IMR-90 (cell line): ENCODE results near the gene SERPINA1. TPM values are rescaled to one million over a fixed set of nuclear protein-coding genes. Genes with fewer than 3 reads are reported as not detected.

ENCODE experiments used
- ATAC-seq: fragments of 200-7000 bp; cut with Tn5 transposase; 2 replicates; pipeline ENCODE4 v1.9.1; 2020; ENCODE audit warnings: low read depth, mild to moderate bottlenecking, moderate library complexity
- BruUV-seq: library from RNA; stranded (reverse); fragments of 400-500 nt; replicated peaks from 2 replicates; lab custom pipeline; 2021; lab: Mats Ljungman, UMichigan
- CTCF ChIA-PET: fragments of 300-600 bp; formaldehyde crosslinking; extraction: SDS; loops from one replicate; lab custom pipeline; 2021; ENCODE audit warnings: antibody characterized with exemption; lab: Yijun Ruan, JAX
- POLR2A ChIA-PET: fragments of 300-600 bp; sonication (Branson Sonifier 250); formaldehyde crosslinking; loops from one replicate; lab custom pipeline; 2022; ENCODE audit warnings: antibody characterized with exemption; ENCODE audit not compliant: unreplicated experiment; lab: Charles Lee
- DNase-seq: peaks from one replicate; pipeline ENCODE4 v3.0.0; 2013
- H2AFZ ChIP-seq: replicated peaks from 2 replicates; pipeline ENCODE3; 2013; ENCODE audit warnings: low read length, mild to moderate bottlenecking; ENCODE audit not compliant: poor library complexity
- H2AK5ac ChIP-seq: 2 replicates; pipeline ENCODE4 v1.6.1; 2013; ENCODE audit warnings: low read depth, low read length, inconsistent platforms
- H2AK9ac ChIP-seq: replicated peaks from 2 replicates; pipeline ENCODE3; 2013; ENCODE audit warnings: mild to moderate bottlenecking, low read depth, low read length, moderate library complexity; ENCODE audit not compliant: poor library complexity
- H2BK120ac ChIP-seq: 2 replicates; pipeline ENCODE4 v1.6.1; 2013; ENCODE audit warnings: low read depth, low read length, inconsistent platforms
- H2BK15ac ChIP-seq: 3 replicates; pipeline ENCODE4 v1.6.1; 2013; ENCODE audit warnings: low read depth, low read length, inconsistent platforms
- H2BK20ac ChIP-seq: 2 replicates; pipeline ENCODE4 v1.6.1; 2013; ENCODE audit warnings: low read depth, mild to moderate bottlenecking, inconsistent platforms, low read length, moderate library complexity
- H2BK5ac ChIP-seq: 2 replicates; pipeline ENCODE4 v1.6.1; 2013; ENCODE audit warnings: mild to moderate bottlenecking, low read depth, low read length, inconsistent platforms; ENCODE audit not compliant: poor library complexity, severe bottlenecking
- H3K14ac ChIP-seq: replicated peaks from 2 replicates; pipeline ENCODE4 v1.6.1; 2013; ENCODE audit warnings: low read depth, low read length, inconsistent platforms
- H3K18ac ChIP-seq: 2 replicates; pipeline ENCODE4 v1.6.1; 2013; ENCODE audit warnings: low read depth, low read length, control low read depth
- H3K23ac ChIP-seq: 2 replicates; pipeline ENCODE4 v1.6.1; 2013; ENCODE audit warnings: low read depth, low read length, inconsistent platforms
- H3K27ac ChIP-seq: 2 replicates; pipeline ENCODE4 v1.5.1; 2013; ENCODE audit warnings: mild to moderate bottlenecking, control low read depth, low read length; ENCODE audit not compliant: insufficient read depth
- H3K27me3 ChIP-seq: 2 replicates; pipeline ENCODE4 v1.6.1; 2013; ENCODE audit warnings: low read length; ENCODE audit not compliant: control insufficient read depth, insufficient read depth
- H3K36me3 ChIP-seq: 2 replicates; pipeline ENCODE4 v1.6.1; 2013; ENCODE audit warnings: low read length, mixed read lengths; ENCODE audit not compliant: control insufficient read depth, insufficient read depth
- H3K4ac ChIP-seq: 2 replicates; pipeline ENCODE4 v1.6.1; 2013; ENCODE audit warnings: low read depth, low read length, inconsistent platforms
- H3K4me1 ChIP-seq: 2 replicates; pipeline ENCODE4 v1.6.1; 2013; ENCODE audit warnings: low read length, mixed read lengths; ENCODE audit not compliant: control insufficient read depth, insufficient read depth
- H3K4me2 ChIP-seq: 2 replicates; pipeline ENCODE4 v1.6.1; 2013; ENCODE audit warnings: low read depth, mild to moderate bottlenecking, control low read depth, low read length, moderate library complexity
- H3K4me3 ChIP-seq: 2 replicates; pipeline ENCODE4 v1.5.1; 2013; ENCODE audit warnings: low read depth, mild to moderate bottlenecking, control low read depth, low read length, moderate library complexity; ENCODE audit not compliant: insufficient read depth
- H3K56ac ChIP-seq: 2 replicates; pipeline ENCODE4 v1.6.1; 2013; ENCODE audit warnings: low read length, inconsistent platforms; ENCODE audit not compliant: insufficient read depth; ENCODE audit errors: extremely low read depth
- H3K79me1 ChIP-seq, 2 experiments: 2 replicates each; pipeline ENCODE4 v1.6.1; 2013; ENCODE audit warnings: low read length in 2 of 2, inconsistent platforms in 1 of 2, low read depth in 1 of 2
- H3K9ac ChIP-seq: 2 replicates; pipeline ENCODE4 v1.6.1; 2013; ENCODE audit warnings: low read depth, low read length, control low read depth
- H3K9me1 ChIP-seq: 2 replicates; pipeline ENCODE4 v1.6.1; 2013; ENCODE audit warnings: low read length, inconsistent platforms; ENCODE audit not compliant: insufficient read depth
- H3K9me3 ChIP-seq: 2 replicates; pipeline ENCODE4 v1.6.1; 2013; ENCODE audit warnings: low read length; ENCODE audit not compliant: control insufficient read depth, insufficient read depth
- H4K20me1 ChIP-seq: 2 replicates; pipeline ENCODE4 v1.6.1; 2013; ENCODE audit warnings: low read length, inconsistent platforms; ENCODE audit not compliant: insufficient read depth
- H4K5ac ChIP-seq: 2 replicates; pipeline ENCODE4 v1.6.1; 2013; ENCODE audit warnings: mild to moderate bottlenecking, low read depth, low read length, control low read depth
- H4K8ac ChIP-seq, 2 experiments: 2 replicates each; pipeline ENCODE4 v1.6.1; 2013; ENCODE audit warnings: low read depth in 2 of 2, low read length in 2 of 2, control low read depth in 1 of 2, inconsistent platforms in 1 of 2
- H4K91ac ChIP-seq: 2 replicates; pipeline ENCODE4 v1.6.1; 2013; ENCODE audit warnings: low read depth, low read length, inconsistent platforms; ENCODE audit not compliant: insufficient read depth
- BHLHE40 ChIP-seq: fragments of 150-350 bp; IDR thresholded peaks from 2 replicates; pipeline ENCODE4 v1.6.1; 2016; ENCODE audit warnings: mild to moderate bottlenecking, low read depth, low read length
- CTCF ChIP-seq: conservative IDR thresholded peaks from 2 replicates; pipeline ENCODE4 v1.5.1; 2012; ENCODE audit warnings: mild to moderate bottlenecking, low read depth, low read length, improper control_type of control experiment
- ELK1 ChIP-seq: fragments of 150-350 bp; IDR thresholded peaks from 2 replicates; pipeline ENCODE4 v1.6.1; 2016; ENCODE audit warnings: low read depth, mild to moderate bottlenecking, low read length, moderate library complexity, borderline replicate concordance
- FOS ChIP-seq: fragments of 150-350 bp; IDR thresholded peaks from 2 replicates; pipeline ENCODE4 v1.6.1; 2016; ENCODE audit warnings: low read depth, low read length
- MAZ ChIP-seq: IDR thresholded peaks from 2 replicates; pipeline ENCODE4 v1.6.1; 2012; ENCODE audit warnings: low read depth, mild to moderate bottlenecking, low read length, improper control_type of control experiment, moderate library complexity, borderline replicate concordance
- MXI1 ChIP-seq: IDR thresholded peaks from 2 replicates; pipeline ENCODE4 v1.6.1; 2012; ENCODE audit warnings: low read depth, mild to moderate bottlenecking, low read length, moderate library complexity, borderline replicate concordance
- RAD21 ChIP-seq: IDR thresholded peaks from 2 replicates; pipeline ENCODE4 v1.6.1; 2012; ENCODE audit warnings: low read length, improper control_type of control experiment
- RFX5 ChIP-seq: IDR thresholded peaks from 2 replicates; pipeline ENCODE4 v1.8.0; 2012; ENCODE audit warnings: low read depth, mild to moderate bottlenecking, low read length, moderate library complexity
- WGBS, 2 experiments: methylation state at CpG; one replicate each; pipeline versions ENCODE4 v1.1.5 to v1.1.7; 2013; ENCODE audit warnings: missing lambda C conversion rate in 2 of 2; ENCODE audit not compliant: insufficient read length in 1 of 2; ENCODE audit errors: extremely low coverage in 2 of 2; 5-methylcytosine and 5-hydroxymethylcytosine counted together
- dilution Hi-C: fragments of 300-500 bp; cut with HindIII; formaldehyde crosslinking; loops from one replicate; pipeline ENCODE4 v1.14.3; 2018; ENCODE audit warnings: low sequenced_read_pairs; ENCODE audit not compliant: unreplicated experiment
- in situ Hi-C: fragments of 300-500 bp; cut with MboI; formaldehyde crosslinking; loops from 3 replicates; pipeline ENCODE4 v1.14.3; 2019; ENCODE audit warnings: low sequenced_read_pairs, inconsistent platforms, mixed read lengths
- intact Hi-C: fragments of 100-400 bp; cut with micrococcal nuclease; formaldehyde crosslinking; loops from 2 replicates; pipeline ENCODE4 v1.10.0; 2022
- polyA plus RNA-seq, 3 experiments: library from polyadenylated mRNA; depleted of rRNA; stranded (reverse); fragments of >200 nt; gene quantifications; 2 replicates each; pipeline ENCODE4 v1.2.3, GENCODE V29; 2012; ENCODE audit warnings: low replicate concordance in 1 of 3
- total RNA-seq: library from RNA; depleted of rRNA; stranded (reverse); fragments of >200 nt; gene quantifications from 2 replicates; pipeline ENCODE4 v1.2.3, GENCODE V29; 2012

Gene SERPINA1
- total and polyA plus RNA-seq, 2 of the 4 experiments (the other 2 are of a cell fraction), result 0.54 to 1.2 TPM

- Histone ChIP-seq H2AK9ac (no peak overlapping the region), H2BK15ac (no peak overlapping the region), H3K4me1 (peaks cover 7% of the 10 kb centered on the region), H4K5ac (no peak overlapping the region), H3K9me1 (peaks cover 12% of the 10 kb centered on the region), H4K91ac (no peak overlapping the region), H3K56ac (no peak overlapping the region), H3K27me3 (no peaks in the 10 kb centered on the region; the same call in 1 of the 2 replicates), H3K4ac (no peak overlapping the region), H2BK120ac (no peak overlapping the region), H3K23ac (no peak overlapping the region), H3K4me2 (no peak overlapping the region), H3K9me3 (no peaks in the 10 kb centered on the region), H3K4me3 (no peak overlapping the region), H2AK5ac (peak overlapping the region; percentile 16; the same call in 1 of the 2 replicates), H3K9ac (no peak overlapping the region), H4K8ac (no peak overlapping the region), H2BK20ac (no peak overlapping the region), H3K27ac (no peak overlapping the region), H3K14ac (no peak overlapping the region), H3K79me1 (no peaks in the 10 kb centered on the region), H2BK5ac (no peak overlapping the region), H4K20me1 (no peaks in the 10 kb centered on the region), H2AFZ (no peak overlapping the region), H3K36me3 (no peaks in the 10 kb centered on the region), H3K18ac (no peak overlapping the region)
- no TSS peak for BruUV-seq
- DNase-seq (no peak), ATAC-seq (no peak)
- 50% methylated on average over 1 of the region's 10 CpGs; no CpG with 5 or more reads in 1 of the 2 experiments for WGBS, 2 experiments
- ChIA-PET CTCF (no interaction called here), POLR2A (no interaction called here)
- in situ Hi-C loops, result no loop called here
- TF ChIP-seq RAD21, result no peak
- TF ChIP-seq ELK1, result no peak
- no peak for TF ChIP-seq MAZ
- no peak for TF ChIP-seq BHLHE40
- no peak for TF ChIP-seq CTCF
- TF ChIP-seq RFX5, result no peak
- no peak for TF ChIP-seq FOS
- no peak for TF ChIP-seq MXI1
- dilution Hi-C loops, result no loop called here
- intact Hi-C loops, result no loop called here
Observed at GRCh38 chr14:94376976-94377865, 11.2 kb downstream of the SERPINA1 start.
